Right kidney (tissue), 9 donors: ENCODE results near the gene ZCCHC17.
"Not testable (repeated sequence)": the region's sequence is repeated elsewhere in the genome, so short reads cannot be mapped to it uniquely, and the experiment has no call there.

Experiments used
- DNase-seq: peaks from one replicate; pipeline ENCODE4 v3.0.0-alpha.2; 2016
- long read RNA-seq, 8 donors: transcript quantifications; one replicate each; lab custom pipeline, GENCODE V29; 2026

ZCCHC17 gene
- long read RNA-seq, donor 1, transcript ZCCHC17-201 (8 exons, 1,605 nt), result major isoform, 6 of 111 reads
- long read RNA-seq, donor 1, partial matches to known transcripts, result 53 of 111 reads
- long read RNA-seq, donor 1, other reads (novel, unspliced or antisense), result 48 of 111 reads
- long read RNA-seq, donor 2, transcript ZCCHC17-201 (8 exons, 1,605 nt), result major isoform, 10 of 63 reads
- long read RNA-seq, donor 2, partial matches to known transcripts, result 15 of 63 reads
- long read RNA-seq, donor 2, other reads (novel, unspliced or antisense), result 36 of 63 reads
- long read RNA-seq, donor 3, partial matches to known transcripts, result 6 of 30 reads
- long read RNA-seq, donor 3, other reads (novel, unspliced or antisense), result 21 of 30 reads
- long read RNA-seq, donor 4, transcript ZCCHC17-201 (8 exons, 1,605 nt), result major isoform, 11 of 59 reads
- long read RNA-seq, donor 4, partial matches to known transcripts, result 25 of 59 reads
- long read RNA-seq, donor 4, other reads (novel, unspliced or antisense), result 23 of 59 reads
- long read RNA-seq, donor 5, transcript ZCCHC17-201 (8 exons, 1,605 nt), result major isoform, 17 of 81 reads
- long read RNA-seq, donor 5, partial matches to known transcripts, result 10 of 81 reads
- long read RNA-seq, donor 5, other reads (novel, unspliced or antisense), result 51 of 81 reads
- long read RNA-seq, donor 6, partial matches to known transcripts, result 20 of 56 reads
- long read RNA-seq, donor 6, other reads (novel, unspliced or antisense), result 28 of 56 reads
- long read RNA-seq, donor 7, transcript ZCCHC17-201 (8 exons, 1,605 nt), result major isoform, 12 of 132 reads
- long read RNA-seq, donor 7, partial matches to known transcripts, result 118 of 132 reads
- long read RNA-seq, donor 7, other reads (novel, unspliced or antisense), result 0 of 132 reads
- long read RNA-seq, donor 8, transcript ZCCHC17-201 (8 exons, 1,605 nt), result major isoform, 9 of 86 reads
- long read RNA-seq, donor 8, partial matches to known transcripts, result 27 of 86 reads
- long read RNA-seq, donor 8, other reads (novel, unspliced or antisense), result 47 of 86 reads

- peak; percentile 87 for DNase-seq
These were observed at the start of gene ZCCHC17, which contains the start of gene SNRNP40 for GRCh38 chr1:31296486-31297276. Gene ZCCHC17, plus strand, starts transcription at chr1:31297032. Its CDS starts 13,067 bp downstream, at chr1:31310099. Gene SNRNP40, minus strand, starts transcription at chr1:31296788. Its CDS starts 37 bp downstream, at chr1:31296751.

GRCh38 chr1:31248276-31248675 lies 48.6 kb upstream of the ZCCHC17 start:
- DNase-seq, result no peak

DNA sequence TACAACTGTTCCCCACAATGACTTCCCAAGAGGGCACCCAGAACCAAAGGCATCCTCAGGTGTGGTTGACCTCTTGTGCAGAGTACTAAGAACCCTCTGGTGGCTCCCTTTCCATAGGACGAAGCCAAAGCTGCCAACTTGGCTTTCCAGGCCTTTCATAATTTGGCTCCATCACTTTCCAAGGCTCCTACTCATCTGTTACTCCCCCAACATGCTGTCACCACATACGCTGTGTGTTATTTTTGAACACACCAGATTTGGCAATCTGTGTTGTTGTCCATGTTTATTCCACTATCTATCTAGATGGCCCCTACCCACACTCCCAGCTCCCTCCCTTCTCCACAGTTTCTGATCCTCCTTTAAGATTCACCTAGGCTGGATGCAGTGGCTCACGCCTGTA lies 47.0 kb upstream of the ZCCHC17 start:
- no peak for DNase-seq

DNA sequence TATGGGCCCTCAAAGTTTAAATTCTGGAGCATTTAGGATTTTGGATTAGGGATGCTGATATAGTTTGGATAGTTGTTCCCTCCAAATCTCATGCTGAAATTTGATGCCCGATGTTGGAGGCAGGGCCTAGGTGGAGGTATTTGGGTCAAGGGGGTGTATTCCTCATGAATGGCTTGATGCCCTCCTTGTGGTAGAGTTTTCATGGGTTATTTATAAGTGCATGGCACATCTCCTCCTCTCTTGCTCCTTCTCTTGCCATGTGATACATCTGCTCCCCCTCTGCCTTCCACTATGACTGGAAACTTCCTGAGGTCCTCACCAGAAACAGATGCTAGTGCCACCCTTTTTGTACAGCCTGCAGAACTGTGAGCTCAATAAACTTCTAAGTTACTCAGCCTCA lies 39.6 kb upstream of the ZCCHC17 start:
- no peak for DNase-seq

DNA sequence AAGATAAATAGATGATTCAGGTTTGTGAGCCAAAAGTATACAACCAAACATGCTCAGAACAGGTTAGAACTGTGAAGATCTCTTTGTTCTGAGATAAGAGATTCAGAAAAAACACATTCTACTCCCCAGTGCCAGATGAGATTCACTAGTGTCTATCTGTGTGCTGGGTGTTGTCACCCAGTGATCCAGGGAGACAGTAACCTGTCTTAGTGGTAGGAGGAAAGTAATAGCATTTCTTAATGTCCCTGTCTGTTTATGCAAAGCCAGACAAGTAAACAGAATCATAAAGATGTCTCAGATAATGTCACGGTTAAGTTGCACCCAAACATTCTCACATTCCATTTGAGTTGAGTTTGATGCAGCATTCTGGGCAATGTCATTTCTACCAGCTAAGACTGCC lies 38.3 kb upstream of the ZCCHC17 start:
- DNase-seq, result no peak

GRCh38 chr1:31259746-31260145 lies 37.1 kb upstream of the ZCCHC17 start:
- DNase-seq, result no peak

DNA sequence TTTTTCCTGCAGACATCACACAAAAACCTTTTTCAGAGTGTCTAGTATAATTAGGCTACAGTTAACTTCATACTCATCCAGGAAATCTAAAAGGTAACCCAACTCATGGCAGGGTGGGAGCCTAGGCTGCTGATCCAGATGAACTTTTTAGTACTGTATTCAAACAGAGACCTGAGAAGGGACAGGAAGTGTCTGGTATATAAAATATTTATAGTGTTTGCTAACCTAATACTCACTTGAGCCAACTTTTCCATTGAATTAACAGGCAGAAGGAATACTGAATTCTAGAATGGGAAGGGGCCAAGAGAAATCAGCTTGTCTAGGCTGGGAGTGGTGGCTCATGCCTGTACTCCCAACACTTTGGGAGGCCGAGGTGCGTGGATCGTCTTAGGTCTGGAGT lies 34.9 kb upstream of the ZCCHC17 start:
- DNase-seq, result no peak

DNA sequence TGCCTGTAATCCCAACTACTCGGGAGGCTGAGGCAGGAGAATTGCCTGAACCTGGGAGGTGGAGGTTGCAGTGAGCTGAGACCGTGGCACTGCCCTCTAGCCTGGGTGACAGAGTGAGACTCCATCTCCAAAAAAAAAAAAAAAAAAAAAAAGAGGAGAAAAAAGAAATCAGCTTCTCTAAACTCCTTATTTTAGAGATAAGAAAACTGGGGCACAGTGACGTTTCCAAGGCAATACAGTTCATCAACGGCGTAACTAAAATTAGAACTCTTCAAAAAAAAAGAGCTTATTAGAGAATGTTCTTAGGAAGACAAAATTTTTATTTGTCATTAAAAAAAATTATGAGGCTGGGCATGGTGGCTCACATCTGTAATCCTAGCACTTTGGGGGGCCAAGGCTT lies 34.4 kb upstream of the ZCCHC17 start:
- DNase-seq, result not testable (repeated sequence)

DNA sequence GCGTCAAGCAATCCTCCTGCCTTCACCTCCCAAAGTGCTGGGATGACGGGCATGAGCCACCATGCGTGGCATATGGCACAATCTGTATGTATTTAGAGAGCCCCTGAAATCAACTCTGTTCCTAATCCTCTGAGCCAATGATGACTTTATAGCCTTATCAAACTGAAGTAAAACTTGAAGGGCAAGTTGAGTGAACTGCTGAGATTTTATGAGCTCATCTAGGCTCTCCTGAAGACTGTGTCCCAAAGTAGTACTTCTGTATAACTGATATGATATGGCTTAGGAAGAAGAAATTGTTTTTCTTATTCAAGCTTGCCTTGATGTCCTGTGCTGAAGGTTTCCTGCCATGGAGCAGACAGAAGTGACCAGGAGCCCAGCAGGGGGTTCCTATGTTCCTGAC lies 33.4 kb upstream of the ZCCHC17 start:
- DNase-seq, result no peak

DNA sequence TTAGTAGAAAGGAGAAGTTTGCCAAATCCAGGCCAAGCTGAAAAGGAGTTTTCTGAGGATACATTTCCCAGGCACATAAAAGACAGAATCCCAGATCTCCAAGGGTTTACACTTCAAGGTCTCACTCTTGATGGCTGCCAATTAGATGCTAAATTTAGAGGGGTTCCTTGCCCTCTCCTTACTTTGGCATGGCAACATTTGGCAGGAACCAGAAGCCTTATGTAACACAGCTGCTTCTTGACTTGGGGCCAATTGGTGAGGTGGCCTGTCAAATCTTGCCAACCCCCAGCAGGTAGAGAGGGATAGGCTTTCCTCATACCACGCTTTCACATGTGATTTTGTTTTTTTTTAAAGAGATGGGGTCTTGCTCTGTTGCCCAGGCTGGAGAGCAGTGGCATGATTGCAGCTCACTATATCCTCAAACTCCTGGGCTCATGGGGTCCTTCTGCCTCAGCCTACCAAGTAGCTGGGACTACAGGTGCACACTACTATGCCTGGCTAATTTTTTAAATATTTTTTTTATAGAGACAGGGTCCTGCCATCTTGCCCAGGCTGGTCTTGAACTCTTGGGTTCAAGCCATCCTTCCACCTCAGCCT lies 31.9 kb upstream of the ZCCHC17 start:
- DNase-seq, result no peak

DNA sequence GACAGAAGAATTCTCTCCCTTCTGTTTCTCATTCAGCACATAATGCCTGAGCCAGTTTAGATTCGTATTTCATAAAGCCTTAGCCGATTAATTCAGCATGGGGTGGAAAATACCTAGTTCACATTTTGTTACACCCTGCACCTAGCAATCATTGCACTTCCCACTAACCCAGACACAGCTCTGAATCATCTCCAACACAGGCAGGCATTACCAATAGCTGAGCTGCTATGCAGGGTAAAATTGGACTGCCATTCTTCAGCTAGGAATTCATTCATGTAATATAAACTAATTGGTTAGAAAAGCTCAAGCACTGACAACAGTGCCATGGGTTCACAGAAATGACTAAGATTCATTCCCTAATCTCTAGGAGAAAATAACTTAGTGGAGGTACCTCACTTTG lies 30.3 kb upstream of the ZCCHC17 start:
- no peak for DNase-seq

DNA sequence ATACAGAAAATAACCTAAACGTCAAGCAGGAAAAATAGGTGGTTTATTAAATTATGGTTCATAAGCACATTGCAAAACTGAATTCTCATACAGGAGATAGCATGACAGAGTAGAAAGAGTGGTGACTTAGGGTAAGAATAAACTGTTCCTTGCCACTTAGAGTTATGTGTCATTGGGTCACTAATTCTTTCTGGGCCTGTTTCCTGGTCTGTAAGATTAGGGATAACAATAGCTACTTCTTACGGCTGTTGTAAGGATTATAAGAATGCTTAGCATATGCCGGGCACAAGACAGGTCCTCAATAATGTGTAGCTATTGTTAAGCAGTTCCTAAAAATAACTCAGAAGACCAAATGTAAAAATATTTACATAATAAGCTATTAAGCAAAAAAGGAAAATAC lies 24.5 kb upstream of the ZCCHC17 start:
- DNase-seq, result no peak

DNA sequence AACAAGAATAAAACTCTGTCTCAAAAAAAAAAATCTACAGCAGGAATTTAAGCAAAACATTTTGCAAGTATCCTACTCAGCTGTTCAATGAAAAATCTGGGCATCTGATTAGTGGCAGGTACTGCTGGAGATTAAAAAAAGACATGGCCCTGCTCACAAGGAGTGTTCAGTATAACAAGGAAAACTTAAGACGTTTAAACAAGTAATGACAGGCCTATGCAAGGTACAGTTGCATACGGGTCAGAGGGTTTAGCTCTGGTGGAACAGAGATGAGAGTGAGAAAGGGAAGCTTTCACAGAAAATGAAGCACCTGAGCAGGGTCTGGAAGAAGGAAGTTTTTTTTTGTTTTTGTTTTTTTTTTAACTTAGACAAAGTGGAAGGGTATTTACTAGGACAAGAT lies 23.2 kb upstream of the ZCCHC17 start:
- DNase-seq, result no peak

- not testable (repeated sequence) for DNase-seq
These were observed 14.4 kb upstream of the ZCCHC17 start for GRCh38 chr1:31282426-31282825.

- not testable (repeated sequence) for DNase-seq
These were observed 9.0 kb upstream of the ZCCHC17 start for GRCh38 chr1:31287791-31288190.

DNA sequence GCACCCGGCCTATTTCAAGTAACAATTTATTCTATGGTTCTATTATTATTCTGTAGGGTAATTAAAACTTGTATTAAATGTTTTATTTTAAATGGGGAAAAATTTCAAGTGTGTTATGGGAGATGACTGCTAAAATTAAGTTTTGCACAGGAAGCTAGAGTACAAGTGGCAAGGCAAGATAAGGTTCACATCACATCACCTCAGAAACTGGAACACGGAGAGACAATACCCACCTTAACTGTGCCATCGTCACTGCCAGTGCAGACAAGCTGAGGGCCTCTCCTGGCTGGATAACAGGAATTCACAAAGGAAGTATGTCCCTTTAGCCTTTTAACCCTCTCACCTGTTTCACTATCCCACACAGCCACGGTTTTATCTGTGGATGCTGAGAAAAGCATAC lies 7.8 kb upstream of the ZCCHC17 start:
- no peak for DNase-seq

DNA sequence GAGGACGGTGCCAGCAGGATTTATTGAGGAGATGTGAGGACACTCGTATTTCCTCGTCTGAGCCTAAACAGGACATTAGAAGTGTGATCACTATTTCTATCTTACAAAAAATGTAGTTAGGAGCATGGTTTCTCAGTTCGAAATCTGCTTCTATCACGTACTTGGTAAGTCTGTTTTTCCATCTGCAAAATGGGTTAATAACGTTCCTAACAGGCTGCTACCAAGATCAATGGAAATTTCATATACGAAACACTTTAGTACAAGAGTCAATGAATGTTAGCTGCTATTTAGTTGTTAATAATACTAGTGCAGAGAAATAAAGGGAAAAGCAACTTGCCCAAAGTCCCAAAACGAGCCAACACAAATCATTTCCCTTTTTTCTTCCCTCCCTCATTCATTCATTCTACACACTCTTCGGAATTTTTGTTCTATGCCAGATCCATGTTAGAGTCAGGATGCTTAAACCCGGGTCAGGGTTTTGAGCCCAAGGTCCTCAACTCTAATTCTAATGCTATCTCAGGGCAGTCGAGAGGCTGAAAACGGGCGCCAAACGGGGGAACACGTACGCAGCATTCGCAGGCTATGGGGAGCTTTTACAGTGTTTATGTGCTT lies 852 bp upstream of the ZCCHC17 start:
- no peak for DNase-seq

GRCh38 chr1:31297277-31298247 lies 730 bp downstream of the ZCCHC17 start:
- no peak for DNase-seq

DNA sequence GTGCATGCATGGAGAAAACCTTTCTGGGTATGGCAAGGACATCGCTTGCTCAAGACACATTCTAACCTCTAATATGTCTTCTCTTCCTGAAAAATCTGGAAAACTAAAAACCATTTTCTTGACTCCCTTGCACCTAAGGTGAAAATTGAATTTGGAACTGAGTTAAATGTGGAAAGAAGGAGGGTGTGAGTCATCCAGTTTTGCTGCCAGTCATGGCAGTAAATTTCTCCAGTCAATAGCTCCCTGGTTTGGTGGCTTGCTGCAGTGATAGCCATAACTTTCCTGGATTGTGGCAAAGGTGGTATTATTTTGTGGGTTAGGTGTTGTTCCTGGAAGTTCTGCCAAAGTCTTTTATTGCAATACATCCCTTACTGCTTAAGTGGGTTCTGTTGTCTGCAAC lies 2.5 kb downstream of the ZCCHC17 start:
- DNase-seq, result no peak

DNA sequence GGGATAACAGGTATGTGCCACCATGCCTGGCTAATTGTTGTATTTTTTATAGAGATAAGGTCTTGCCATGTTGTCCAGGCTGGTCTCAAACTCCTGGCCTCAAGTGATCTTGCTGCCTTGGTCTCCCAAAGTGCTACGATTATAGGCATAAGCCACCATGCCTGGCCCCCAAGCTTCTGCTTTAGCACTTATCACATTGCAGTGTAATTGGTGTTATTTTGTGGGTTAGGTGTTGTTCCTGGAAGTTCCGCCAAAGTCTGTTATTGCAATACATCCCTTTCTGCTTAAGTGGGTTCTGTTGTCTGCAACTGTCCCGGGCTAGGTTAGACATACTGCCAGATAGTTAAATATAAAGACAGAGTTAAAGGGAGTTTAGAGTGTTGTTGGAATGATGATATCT lies 3.4 kb downstream of the ZCCHC17 start:
- no peak for DNase-seq
